Loucy (cell line): ENCODE data around the gene USP20.

Source experiments
- EZH2phosphoT487 ChIP-seq: fragments of 200-600 bp; IDR thresholded peaks from 2 replicates; pipeline ENCODE4 v1.6.1; 2018; ENCODE audit warnings: antibody characterized with exemption, mild to moderate bottlenecking, moderate library complexity, borderline replicate concordance
- TF ChIP-seq, protein P1 (sequence below): fragments of 200-600 bp; sonication (generic); conservative IDR thresholded peaks from 2 replicates; pipeline ENCODE4 v1.5.1; 2014; ENCODE audit warnings: mild to moderate bottlenecking, antibody characterized with exemption, low read length

DNA sequence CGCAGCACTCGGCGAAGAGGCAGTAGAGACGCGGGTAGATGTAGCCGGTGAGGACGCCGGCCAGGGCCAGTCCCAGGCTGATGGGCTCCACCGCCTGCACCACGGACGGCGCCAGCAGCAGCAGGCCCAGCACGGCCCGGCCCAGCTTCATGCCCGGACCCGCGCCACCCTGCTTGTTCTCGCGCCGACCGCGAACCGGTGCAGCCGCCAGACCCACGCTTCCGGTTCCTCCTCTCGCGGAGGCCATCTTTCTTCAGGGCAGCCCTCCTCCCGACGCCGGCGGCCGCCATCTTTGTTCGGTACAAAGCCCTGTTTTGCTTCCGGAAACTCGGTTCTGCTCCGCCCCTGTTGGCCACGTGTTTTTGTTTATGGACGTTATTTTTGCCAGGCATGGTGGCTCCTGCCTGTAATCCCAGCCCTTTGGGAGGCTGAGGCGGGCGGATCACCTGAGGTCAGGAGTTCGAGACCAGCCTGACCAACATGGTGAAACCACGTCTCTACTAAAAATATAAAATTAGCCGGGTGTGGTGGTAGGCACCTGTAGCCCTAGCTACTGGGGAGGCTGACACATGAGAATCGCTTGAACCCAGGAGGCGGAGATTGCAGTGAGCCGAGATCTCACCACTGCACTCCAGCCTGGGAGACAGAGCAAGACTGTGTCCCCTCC lies 11.2 kb upstream of the USP20 start, which contains the start of gene TOR1A:
- TF ChIP-seq, protein P1, sequence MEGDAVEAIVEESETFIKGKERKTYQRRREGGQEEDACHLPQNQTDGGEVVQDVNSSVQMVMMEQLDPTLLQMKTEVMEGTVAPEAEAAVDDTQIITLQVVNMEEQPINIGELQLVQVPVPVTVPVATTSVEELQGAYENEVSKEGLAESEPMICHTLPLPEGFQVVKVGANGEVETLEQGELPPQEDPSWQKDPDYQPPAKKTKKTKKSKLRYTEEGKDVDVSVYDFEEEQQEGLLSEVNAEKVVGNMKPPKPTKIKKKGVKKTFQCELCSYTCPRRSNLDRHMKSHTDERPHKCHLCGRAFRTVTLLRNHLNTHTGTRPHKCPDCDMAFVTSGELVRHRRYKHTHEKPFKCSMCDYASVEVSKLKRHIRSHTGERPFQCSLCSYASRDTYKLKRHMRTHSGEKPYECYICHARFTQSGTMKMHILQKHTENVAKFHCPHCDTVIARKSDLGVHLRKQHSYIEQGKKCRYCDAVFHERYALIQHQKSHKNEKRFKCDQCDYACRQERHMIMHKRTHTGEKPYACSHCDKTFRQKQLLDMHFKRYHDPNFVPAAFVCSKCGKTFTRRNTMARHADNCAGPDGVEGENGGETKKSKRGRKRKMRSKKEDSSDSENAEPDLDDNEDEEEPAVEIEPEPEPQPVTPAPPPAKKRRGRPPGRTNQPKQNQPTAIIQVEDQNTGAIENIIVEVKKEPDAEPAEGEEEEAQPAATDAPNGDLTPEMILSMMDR, result no peak
- no peak for TF ChIP-seq EZH2phosphoT487
